Fibroblast of lung (primary cell): ENCODE measurements around the gene SFMBT2. TPM values are rescaled to one million over a fixed set of nuclear protein-coding genes. Genes with fewer than 3 reads are reported as not detected.
A peak's percentile ranks its signal among the peaks of the same experiment; 100 is the strongest.

ENCODE experiments used
- DNase-seq, 2 donors: peaks; one replicate each; pipeline versions ENCODE4 v3.0.0 to v3.0.0-alpha.2; 2010; ENCODE audit warnings: low read depth in 2 of 2
- H2AFZ ChIP-seq: 2 replicates; pipeline ENCODE4 v1.5.1; 2012; ENCODE audit warnings: low read length, control low read depth, inconsistent platforms
- H3K27ac ChIP-seq: 2 replicates; pipeline ENCODE4 v1.5.1; 2011; ENCODE audit warnings: low read length, control low read depth; ENCODE audit not compliant: insufficient read depth
- H3K27me3 ChIP-seq: 2 replicates; pipeline ENCODE4 v1.5.1; 2011; ENCODE audit warnings: mild to moderate bottlenecking, low read length; ENCODE audit not compliant: control insufficient read depth, insufficient read depth
- H3K36me3 ChIP-seq: 2 replicates; pipeline ENCODE4 v1.5.1; 2011; ENCODE audit warnings: low read length; ENCODE audit not compliant: control insufficient read depth, insufficient read depth
- H3K4me1 ChIP-seq: 2 replicates; pipeline ENCODE4 v1.5.1; 2011; ENCODE audit warnings: low read length; ENCODE audit not compliant: control insufficient read depth, insufficient read depth; ENCODE audit errors: extremely low read depth
- H3K4me2 ChIP-seq: 2 replicates; pipeline ENCODE4 v1.5.1; 2011; ENCODE audit warnings: low read length, control low read depth; ENCODE audit not compliant: insufficient read depth; ENCODE audit errors: extremely low read depth
- H3K4me3 ChIP-seq, 4 experiments: fragments of 200-600 bp in 1 of 4; sonication (generic) in 1 of 4; replicated peaks in 1 of 4; 2 replicates each; pipeline ENCODE4 v1.5.1; 2011 to 2016; ENCODE audit warnings: low read length in 4 of 4, low read depth in 3 of 4, mild to moderate bottlenecking in 3 of 4, control low read depth in 2 of 4, inconsistent platforms in 1 of 4, mixed read lengths in 1 of 4; ENCODE audit not compliant: insufficient read depth in 1 of 4; ENCODE audit errors: control extremely low read depth in 1 of 4
- H3K79me2 ChIP-seq: 2 replicates; pipeline ENCODE4 v1.5.1; 2012; ENCODE audit warnings: mild to moderate bottlenecking, low read length, inconsistent platforms; ENCODE audit not compliant: control insufficient read depth, insufficient read depth
- H3K9ac ChIP-seq: 2 replicates; pipeline ENCODE4 v1.5.1; 2011; ENCODE audit warnings: mild to moderate bottlenecking, low read length, control low read depth; ENCODE audit not compliant: insufficient read depth
- H3K9me3 ChIP-seq: 2 replicates; pipeline ENCODE4 v1.5.1; 2012; ENCODE audit warnings: low read depth, low read length; ENCODE audit not compliant: control insufficient read depth, insufficient read depth
- H4K20me1 ChIP-seq: 2 replicates; pipeline ENCODE4 v1.5.1; 2011; ENCODE audit warnings: low read length; ENCODE audit not compliant: control insufficient read depth, insufficient read depth; ENCODE audit errors: extremely low read depth
- EZH2 ChIP-seq: IDR thresholded peaks from 2 replicates; pipeline ENCODE4 v1.5.1; 2012; ENCODE audit warnings: low read length, control low read depth, mild to moderate bottlenecking; ENCODE audit errors: missing control alignments
- polyA plus RNA-seq, 2 donors: library from polyadenylated mRNA; depleted of rRNA in 1 of 2; stranded (reverse) in 1 of 2; unstranded in 1 of 2; fragments of >200 nt; gene quantifications; 2 replicates each; pipeline ENCODE4 v1.2.1, GENCODE V29; 2011 to 2012; ENCODE audit warnings: missing spikeins in 1 of 2
- total RNA-seq: library from RNA; depleted of rRNA; stranded (reverse); fragments of >200 nt; gene quantifications from 2 replicates; pipeline ENCODE4 v1.2.1, GENCODE V29; 2014
- TF ChIP-seq, protein P1 (sequence below), 2 donors: IDR thresholded peaks in 1 of 2; conservative IDR thresholded peaks in 1 of 2; 1 replicate in 1 of 2; 2 replicates in 1 of 2; pipeline ENCODE4 v1.5.1; 2011 to 2012; ENCODE audit warnings: low read length in 2 of 2, control low read depth in 1 of 2, inconsistent platforms in 1 of 2, low read depth in 1 of 2, mild to moderate bottlenecking in 1 of 2

Gene SFMBT2
- total and polyA plus RNA-seq, 2 donors (not counting 1 experiment from before 2014, with no cell fraction given): 0.52 to 2.5 TPM

DNA sequence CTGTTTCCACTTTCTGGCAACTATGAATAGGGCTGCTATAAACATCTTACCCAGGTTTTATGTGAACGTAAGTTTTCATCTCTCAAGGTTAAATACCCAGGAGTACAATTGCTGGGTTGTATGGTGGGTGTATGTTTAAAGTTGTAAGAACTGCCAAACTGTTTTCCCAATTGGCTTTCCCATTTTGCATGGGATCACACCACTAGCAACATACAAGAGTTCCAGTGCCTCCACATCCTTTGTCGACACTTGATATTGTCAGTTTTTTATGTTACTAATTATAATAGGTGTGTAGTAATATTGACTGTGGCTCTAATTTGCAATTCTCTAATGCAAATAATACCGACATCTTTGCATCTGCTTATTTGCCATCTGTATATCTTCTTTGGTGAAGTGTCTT is 82.9 kb downstream of the SFMBT2 start:
- Histone ChIP-seq H3K36me3 (no peaks in the 10 kb centered on the region), H3K9ac (no peak overlapping the region), H4K20me1 (no peaks in the 10 kb centered on the region), H3K9me3 (no peaks in the 10 kb centered on the region), H3K79me2 (no peaks in the 10 kb centered on the region), H2AFZ (no peak overlapping the region), H3K4me2 (no peak overlapping the region), H3K4me1 (no peaks in the 10 kb centered on the region), H3K27me3 (no peaks in the 10 kb centered on the region), H3K4me3 (no peak overlapping the region), H3K27ac (no peak overlapping the region)
- DNase-seq: no peak
- TF ChIP-seq, protein P1, sequence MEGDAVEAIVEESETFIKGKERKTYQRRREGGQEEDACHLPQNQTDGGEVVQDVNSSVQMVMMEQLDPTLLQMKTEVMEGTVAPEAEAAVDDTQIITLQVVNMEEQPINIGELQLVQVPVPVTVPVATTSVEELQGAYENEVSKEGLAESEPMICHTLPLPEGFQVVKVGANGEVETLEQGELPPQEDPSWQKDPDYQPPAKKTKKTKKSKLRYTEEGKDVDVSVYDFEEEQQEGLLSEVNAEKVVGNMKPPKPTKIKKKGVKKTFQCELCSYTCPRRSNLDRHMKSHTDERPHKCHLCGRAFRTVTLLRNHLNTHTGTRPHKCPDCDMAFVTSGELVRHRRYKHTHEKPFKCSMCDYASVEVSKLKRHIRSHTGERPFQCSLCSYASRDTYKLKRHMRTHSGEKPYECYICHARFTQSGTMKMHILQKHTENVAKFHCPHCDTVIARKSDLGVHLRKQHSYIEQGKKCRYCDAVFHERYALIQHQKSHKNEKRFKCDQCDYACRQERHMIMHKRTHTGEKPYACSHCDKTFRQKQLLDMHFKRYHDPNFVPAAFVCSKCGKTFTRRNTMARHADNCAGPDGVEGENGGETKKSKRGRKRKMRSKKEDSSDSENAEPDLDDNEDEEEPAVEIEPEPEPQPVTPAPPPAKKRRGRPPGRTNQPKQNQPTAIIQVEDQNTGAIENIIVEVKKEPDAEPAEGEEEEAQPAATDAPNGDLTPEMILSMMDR (conservative IDR thresholded peaks at IDR 0.05 in 1 of 2, IDR thresholded peaks at IDR 0.05 in 1 of 2; ENCODE audit: low read depth in 1 of 2, low read length in 2 of 2): no peak
- no peak for TF ChIP-seq EZH2

DNA sequence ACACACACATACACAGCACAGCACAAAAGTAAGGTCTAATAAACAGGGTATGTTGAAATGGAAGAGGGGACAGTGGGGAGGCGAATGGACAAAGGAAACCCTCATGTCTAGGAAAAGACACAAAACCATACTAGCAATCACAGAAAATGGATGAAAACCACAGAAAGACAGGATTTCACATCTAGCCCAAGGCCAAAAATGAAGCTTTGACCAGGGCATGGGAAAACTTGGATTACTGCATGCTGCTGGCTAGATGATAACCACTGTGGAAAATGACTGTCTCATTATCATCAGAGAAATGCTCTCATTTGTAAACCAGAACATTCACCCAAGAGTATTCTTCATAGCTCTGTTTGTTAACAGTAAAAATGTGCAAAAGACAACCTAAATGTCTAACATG is 88.2 kb downstream of the SFMBT2 start:
- H3K79me2 ChIP-seq: no peaks in the 10 kb centered on the region
- H4K20me1 ChIP-seq: no peaks in the 10 kb centered on the region
- no peak overlapping the region for H3K4me3 ChIP-seq
- no peak for DNase-seq
- H3K27me3 ChIP-seq: no peaks in the 10 kb centered on the region
- no peak overlapping the region for H3K4me2 ChIP-seq
- no peaks in the 10 kb centered on the region for H3K36me3 ChIP-seq
- H3K9ac ChIP-seq: no peak overlapping the region
- no peak for TF ChIP-seq EZH2
- TF ChIP-seq, protein P1 (conservative IDR thresholded peaks at IDR 0.05 in 1 of 2, IDR thresholded peaks at IDR 0.05 in 1 of 2; ENCODE audit: low read depth in 1 of 2, low read length in 2 of 2): no peak
- no peak overlapping the region for H3K27ac ChIP-seq
- H2AFZ ChIP-seq: no peak overlapping the region
- no peaks in the 10 kb centered on the region for H3K4me1 ChIP-seq
- H3K9me3 ChIP-seq: no peaks in the 10 kb centered on the region

DNA sequence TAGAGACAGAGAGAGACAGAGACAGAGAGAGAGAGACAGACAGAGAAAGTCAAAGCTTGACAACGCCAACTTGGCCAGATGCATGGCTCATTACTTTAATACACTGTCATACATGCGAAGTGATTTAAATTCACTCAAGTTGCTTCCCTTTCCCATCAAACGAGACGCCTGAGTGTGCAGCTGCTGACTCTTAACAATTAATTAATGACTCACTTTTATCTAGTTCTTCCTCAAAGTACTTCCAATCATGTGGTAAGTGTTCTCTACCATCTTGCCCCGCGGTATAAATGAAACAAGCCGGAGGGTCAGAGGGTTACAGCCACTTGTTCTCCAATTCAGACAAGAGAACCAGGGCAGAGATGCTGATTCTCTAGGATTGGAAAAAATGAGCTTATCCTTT is 90.8 kb downstream of the SFMBT2 start:
- DNase-seq: peak in 1 of 2 donors; percentile 37

More for the DNA sequence above, 90.8 kb downstream of the SFMBT2 start:
- no peak overlapping the region for H3K4me3 ChIP-seq
- no peak overlapping the region for H2AFZ ChIP-seq
- H3K79me2 ChIP-seq: no peaks in the 10 kb centered on the region
- no peaks in the 10 kb centered on the region for H3K9me3 ChIP-seq
- H3K36me3 ChIP-seq: no peaks in the 10 kb centered on the region
- H3K27me3 ChIP-seq: no peaks in the 10 kb centered on the region
- no peaks in the 10 kb centered on the region for H4K20me1 ChIP-seq
- H3K27ac ChIP-seq: no peak overlapping the region
- no peaks in the 10 kb centered on the region for H3K4me1 ChIP-seq
- no peak overlapping the region for H3K4me2 ChIP-seq
- no peak overlapping the region for H3K9ac ChIP-seq
- TF ChIP-seq, protein P1 (conservative IDR thresholded peaks at IDR 0.05 in 1 of 2, IDR thresholded peaks at IDR 0.05 in 1 of 2; ENCODE audit: low read depth in 1 of 2, low read length in 2 of 2): no peak
- no peak for TF ChIP-seq EZH2
